Jurkat, Clone E6-1 (cell line): ENCODE data around the gene KCTD16.

Source experiments
- DNase-seq: peaks from one replicate; pipeline ENCODE4 v3.0.0-alpha.2; 2011; ENCODE audit warnings: low read depth, low spot score
- H3K4me3 ChIP-seq: 2 replicates; pipeline ENCODE4 v1.5.1; 2011; ENCODE audit warnings: mild to moderate bottlenecking, low read length, control low read depth, moderate library complexity

KCTD16 gene

DNA sequence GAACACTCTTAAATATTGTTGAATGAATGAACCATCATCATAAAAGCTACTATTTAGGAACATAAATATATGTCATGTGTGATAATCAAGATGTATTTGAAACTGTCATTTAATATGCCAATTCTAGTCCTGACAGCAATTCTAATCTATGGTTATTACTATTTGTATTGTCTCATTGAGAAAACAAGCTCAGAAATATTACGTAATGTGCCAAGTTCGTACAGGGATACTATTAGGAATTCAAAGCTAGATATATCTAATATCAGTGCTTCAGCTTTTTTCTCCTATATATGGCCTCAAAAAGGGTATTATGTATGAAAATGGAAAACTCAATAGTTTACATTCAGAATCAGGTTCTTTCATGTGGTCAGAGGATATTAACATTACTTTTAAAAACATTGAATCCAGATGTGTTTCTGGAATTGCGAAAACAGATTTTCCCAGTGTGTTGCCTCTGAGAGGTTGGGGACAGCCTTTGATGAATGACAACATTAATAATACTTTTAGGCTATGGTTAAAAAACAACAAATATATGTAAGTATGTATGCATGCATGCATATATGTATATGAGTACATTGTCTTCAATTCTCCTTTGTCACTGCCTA, 95.1 kb downstream of the KCTD16 start:
- no peak overlapping the region for H3K4me3 ChIP-seq
- DNase-seq, result no peak

DNA sequence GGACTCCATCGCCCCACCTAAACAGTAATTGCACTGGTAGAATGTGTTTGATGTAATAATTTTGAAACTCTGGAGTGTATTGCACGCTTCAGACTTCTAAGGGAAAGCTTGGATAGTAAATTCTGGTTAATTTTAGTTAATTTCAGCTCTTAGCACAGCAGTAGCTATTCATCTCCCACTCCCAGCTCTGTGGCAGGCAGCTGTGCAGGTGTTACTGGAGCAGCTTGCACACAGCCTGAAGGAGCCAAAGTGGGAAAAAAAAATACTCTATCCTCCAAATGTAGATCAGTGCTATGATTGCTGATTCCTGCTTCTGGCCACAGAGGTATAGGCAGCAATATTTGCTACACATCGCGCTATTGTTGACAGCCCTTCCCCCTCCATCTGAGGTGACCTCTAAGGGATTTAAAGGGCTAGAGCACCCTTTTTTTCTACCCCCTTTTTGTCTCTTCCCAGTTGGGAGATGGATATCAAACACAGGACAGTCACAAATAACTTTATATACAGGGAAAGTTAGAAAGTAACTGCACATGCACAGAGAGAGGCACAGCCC, 97.4 kb downstream of the KCTD16 start:
- no peak for DNase-seq
- no peak overlapping the region for H3K4me3 ChIP-seq

DNA sequence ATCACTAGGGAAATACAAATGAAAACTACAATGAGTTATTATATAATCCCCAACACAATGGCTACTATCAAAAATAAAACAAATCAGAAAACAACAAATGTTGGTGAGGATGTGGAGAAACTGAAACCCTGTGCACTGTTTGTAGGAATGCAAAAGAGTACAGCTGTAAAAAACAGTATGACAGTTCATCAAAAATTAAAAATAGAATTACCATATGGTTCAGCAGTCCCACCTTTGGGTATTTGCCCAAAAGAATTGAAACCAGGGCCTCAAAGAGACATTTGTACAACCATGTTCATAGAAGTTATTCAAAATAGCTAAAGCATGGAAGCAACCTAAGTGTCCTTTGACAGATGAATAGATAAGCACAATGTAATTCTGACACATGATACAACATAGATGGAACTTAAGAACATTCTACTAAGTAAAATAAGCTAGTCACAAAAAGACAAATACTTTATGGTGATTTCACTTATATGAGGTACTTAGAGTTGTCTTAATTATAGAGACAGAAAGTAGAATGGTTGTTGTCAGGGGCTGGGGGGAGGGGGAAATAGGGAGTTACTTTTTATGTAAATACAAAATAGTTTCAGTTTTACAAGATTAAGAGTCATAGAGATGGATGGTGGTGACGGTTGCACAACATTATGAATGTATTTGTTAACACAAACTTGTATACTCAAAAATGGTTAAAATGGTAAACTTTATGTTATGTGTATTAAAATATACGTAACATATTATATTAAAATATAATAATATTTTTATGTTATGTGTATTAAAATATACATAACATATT, 102.8 kb downstream of the KCTD16 start:
- no peak overlapping the region for H3K4me3 ChIP-seq
- no peak for DNase-seq

DNA sequence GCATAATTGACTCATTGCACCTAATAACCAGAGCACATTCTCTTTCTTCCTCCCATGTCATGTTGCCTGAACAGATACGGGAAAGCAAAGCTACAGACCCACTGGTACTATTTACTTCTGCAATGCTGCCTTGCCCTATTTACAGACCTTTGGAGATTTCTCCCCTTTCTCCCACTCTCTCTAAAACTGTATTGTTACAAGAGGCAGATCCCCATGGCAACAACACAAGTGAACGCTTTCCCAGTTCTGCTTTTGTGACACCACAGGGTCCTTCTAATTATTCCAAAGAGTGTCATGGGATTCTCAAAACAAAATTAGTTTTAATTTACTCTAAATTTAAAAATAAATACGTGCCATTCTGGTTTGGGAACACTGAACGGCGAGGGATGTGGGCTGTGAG, 104.7 kb downstream of the KCTD16 start:
- H3K4me3 ChIP-seq, result no peak overlapping the region
- DNase-seq, result no peak

DNA sequence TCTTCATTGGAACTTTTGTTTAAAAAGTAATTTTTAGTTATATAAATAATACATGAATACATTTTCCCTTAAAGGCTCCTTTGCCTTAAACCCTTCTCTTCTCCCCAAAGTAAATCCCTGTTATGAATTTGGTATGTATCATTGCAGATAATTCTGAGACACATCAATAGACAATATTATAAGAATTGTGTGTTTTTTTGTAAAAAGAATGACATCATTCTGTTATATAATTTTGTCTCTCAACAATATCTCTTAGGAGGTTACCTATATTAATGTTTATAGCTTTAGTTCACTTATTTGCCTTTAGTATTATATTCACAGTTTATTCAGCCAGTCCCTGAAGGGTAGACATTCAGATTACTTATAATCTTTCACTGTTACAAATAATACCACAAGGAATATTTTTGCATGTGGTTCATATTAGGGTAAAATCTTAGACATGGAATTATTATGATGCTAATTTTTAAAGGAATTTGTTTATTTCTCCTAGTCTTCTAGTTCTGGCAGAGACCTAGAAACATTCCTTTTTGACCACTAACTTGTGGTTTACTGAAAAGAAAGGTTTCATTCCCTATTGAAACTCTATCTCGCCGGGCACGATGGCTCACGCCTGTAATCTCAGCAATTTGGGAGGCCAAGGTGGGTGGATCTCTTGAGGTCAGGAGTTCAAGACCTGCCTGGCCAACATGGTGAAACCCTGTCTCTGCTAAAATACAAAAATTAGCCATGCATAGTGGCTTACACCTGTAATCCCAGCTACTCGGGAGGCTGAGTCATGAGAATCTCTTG, 105.6 kb downstream of the KCTD16 start:
- no peak overlapping the region for H3K4me3 ChIP-seq
- DNase-seq, result no peak

DNA sequence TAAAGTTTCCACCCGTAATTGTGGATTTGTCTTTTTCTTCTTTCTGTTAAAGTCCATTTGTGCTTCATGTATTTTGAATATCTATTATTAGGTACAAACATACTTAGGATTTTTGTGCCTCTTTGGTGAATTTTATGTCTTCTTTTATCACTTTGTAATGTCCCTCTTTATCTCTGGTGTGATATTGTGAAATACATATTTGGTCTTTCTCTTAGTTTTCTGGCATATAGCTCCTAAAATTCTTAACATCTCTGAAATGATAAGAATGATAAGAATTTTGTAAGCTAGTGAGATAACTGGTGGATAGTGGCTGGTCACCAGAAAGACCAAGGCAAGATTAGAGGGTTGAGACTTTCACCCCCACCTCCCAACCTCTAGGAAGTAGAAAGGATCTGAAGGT, 111.1 kb downstream of the KCTD16 start:
- no peak for DNase-seq

DNA sequence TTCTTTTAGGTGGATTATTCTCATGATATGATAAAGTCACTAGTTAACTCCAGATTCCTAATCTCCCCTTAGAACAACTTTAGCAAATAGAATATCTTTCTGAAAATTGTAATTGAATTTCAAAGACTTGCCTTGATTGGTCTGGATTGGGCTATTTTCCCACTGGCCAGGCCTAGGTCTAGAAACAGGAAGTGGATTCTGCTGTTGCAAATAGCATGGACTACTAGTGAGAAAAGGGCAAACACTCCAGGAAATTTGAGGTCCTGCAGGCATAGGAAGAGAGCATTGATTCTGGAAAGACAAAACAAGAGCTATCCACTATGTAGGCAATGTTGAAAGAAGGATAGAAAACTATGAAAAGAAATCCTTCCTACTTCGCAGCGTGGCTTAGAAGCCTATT, 113.4 kb downstream of the KCTD16 start:
- H3K4me3 ChIP-seq, result no peak overlapping the region
- no peak for DNase-seq

More for the DNA sequence above, 111.1 kb downstream of the KCTD16 start:
- no peak overlapping the region for H3K4me3 ChIP-seq

DNA sequence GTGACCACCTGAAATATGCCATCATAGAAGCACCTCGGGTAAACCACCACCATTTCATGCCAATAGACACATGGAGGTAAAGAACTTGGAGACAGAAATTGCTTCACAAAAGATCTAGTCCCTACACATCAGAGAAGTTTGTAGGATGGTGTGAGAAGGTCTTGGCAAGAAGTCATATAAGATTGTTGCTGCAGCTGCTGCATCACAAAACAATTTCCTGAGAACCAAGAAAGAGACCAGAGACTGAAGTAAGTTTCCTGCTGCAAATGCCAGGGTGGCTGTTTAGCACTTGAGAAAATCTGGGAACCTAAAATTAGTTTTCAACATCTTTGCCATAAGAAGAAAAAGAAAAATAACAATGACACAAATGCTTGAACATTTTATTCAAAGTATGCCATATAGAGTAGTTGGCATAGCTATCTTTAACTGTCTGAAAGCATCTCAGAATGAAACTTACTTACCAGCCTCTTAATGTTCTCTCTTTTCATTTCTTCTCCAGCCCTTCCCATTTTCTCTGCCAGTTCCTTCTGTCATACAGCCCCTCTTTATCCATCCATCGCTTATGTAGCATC, 114.3 kb downstream of the KCTD16 start:
- no peak for DNase-seq

DNA sequence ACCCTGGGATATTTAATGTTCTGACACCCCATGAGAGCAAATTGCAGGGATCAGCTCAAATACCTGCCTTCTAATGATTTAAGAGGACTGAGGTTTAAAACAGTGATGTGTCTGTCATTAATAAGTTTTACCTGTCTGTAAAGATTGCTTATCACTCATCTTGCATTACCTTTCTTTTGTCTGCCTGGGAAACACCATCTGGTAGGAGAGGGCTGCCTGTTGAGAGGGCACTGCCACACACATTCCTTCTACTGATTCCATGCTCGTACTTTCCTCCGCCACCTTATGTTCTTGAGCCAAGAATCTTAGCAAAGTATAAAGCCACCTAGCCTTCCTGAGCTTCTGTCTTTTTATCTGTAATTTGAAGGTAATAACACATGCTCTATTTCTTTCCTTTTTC, 118.6 kb downstream of the KCTD16 start:
- DNase-seq, result no peak
- no peak overlapping the region for H3K4me3 ChIP-seq

More for the DNA sequence above, 114.3 kb downstream of the KCTD16 start:
- H3K4me3 ChIP-seq, result no peak overlapping the region

DNA sequence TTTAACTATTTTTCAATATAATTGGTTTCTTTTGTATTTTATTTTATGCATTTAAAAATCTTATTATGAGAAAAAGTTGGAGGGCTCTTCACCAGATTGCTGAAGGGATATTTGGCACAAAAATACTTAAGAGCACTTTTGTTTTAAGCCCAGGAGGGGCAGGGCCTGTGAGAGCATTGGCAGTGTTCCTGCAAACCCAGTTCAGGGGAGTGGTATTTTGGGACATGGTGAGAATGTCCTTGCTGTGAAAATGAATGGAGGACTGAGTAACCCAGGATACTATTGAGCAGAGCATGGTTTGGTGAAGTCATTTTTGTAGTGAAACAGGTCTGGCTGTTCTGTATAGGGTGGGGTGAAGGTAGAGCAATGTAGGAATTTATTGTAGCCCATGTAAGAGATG, 121.4 kb downstream of the KCTD16 start:
- no peak for DNase-seq

DNA sequence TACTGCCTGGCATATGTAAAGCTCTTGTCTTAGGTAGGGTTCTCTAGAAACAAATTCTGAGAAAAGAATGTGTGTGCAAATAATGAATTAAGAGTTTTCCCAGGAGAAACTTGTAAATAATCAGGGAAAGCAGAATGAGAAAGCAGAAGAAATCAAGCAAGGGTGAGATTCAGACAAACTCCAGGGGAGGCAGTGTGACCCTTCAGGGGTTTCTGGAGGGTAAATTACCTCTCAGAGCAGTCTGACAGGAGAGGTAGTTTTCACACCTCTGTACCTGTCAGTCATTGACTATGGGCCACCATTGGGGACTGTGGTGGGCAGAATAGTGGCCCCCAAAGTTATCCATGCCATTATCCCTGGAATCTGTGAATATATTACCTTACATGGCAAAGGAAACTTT, 124.6 kb downstream of the KCTD16 start:
- no peak overlapping the region for H3K4me3 ChIP-seq
- DNase-seq, result no peak

More for the DNA sequence above, 121.4 kb downstream of the KCTD16 start:
- no peak overlapping the region for H3K4me3 ChIP-seq

DNA sequence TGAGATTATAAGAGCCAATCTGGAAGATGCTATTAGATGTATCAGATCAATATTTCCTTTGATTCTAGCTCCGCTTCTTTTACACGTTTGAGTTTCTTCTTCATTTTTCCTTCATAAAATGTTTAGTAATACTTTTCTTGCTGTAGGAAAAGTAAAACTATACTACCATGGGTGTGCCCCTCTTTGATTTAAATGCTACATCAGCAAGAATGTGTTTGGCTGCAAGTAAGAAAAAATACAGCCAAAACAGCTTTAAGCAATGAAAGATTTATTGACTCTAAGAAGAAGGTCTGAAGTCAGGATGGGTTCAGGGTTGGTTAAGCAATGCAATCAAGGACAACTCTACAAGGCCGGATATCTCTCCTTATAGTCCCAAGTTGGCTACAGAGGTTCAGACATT, 126.4 kb downstream of the KCTD16 start:
- no peak for DNase-seq
- H3K4me3 ChIP-seq, result no peak overlapping the region

DNA sequence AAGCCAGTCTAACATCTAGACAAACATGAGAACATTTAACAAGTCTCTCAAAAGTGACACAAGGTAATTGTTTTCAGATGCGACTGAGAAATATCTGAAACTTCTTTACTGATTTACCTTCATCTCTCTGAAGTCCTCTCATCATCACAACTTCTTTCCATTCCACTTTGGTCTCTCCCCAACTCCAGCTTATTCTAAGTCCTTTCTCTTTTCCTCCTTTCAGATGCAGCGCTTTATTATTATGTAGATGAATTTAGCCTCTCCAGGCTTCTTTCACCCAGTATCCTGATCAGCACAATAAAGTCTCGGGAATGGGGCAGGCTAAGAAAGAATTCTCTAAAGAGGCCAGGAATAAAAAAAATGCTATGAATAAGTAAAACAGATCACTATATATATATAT, 128.0 kb downstream of the KCTD16 start:
- DNase-seq, result no peak
- no peak overlapping the region for H3K4me3 ChIP-seq

DNA sequence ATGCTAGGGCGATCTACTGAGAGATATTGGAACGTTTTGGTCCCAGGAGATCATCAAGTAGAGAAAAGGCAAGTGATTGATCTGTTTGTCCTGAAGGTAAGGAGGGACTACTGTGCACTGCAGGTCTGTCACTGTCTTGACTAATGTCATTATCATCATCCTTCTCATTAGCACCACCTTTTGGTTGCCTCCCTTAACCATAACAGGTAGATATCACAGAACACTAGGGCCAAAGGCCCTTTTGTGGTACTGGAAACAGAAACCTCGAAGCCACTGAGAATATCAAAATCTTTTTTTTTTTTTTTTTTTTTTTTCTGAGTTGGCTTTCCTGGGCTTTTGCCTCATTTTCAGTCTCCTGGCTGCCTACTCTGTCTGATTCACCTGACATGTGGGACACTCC, 134.0 kb downstream of the KCTD16 start:
- H3K4me3 ChIP-seq, result no peak overlapping the region
- DNase-seq, result no peak

DNA sequence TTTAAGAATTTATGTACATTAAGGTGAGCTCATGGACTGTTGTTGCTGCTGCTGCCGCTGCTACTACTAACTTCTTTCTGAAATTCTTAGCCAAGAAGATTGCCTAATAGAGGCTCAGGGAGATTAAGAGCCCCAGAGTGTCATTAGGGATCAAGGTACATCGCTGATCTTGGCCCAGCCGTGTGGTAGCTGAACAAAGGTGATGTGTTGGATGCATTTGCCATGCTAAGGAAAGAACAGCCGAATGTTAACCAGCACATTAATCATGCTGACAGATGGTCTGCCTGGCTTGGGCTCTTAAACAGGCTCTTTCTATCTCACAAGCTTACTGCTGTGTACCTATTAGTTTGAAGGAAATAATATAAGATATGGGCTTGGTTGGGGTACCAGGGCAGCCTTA, 137.1 kb downstream of the KCTD16 start:
- DNase-seq, result no peak
- no peak overlapping the region for H3K4me3 ChIP-seq

DNA sequence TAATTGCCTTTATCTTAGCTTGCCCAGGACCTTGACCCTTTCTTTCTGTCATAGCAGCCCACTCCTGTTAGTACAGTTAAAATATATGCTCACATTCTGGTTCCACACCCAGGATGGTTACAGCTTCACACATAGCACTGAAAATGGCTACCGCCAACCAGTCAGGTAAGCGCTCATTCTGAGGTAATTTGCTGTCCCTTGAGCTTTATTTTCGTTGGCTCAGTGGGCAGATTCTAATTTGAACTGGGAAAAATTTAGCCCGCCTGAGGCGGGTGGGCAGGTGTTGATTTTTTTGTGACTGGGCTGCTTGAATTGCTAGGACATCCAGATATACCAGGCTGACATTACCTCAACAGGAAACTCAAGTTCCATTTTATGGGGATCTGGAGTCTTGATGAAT, 137.5 kb downstream of the KCTD16 start:
- DNase-seq, result no peak
- H3K4me3 ChIP-seq, result no peak overlapping the region

DNA sequence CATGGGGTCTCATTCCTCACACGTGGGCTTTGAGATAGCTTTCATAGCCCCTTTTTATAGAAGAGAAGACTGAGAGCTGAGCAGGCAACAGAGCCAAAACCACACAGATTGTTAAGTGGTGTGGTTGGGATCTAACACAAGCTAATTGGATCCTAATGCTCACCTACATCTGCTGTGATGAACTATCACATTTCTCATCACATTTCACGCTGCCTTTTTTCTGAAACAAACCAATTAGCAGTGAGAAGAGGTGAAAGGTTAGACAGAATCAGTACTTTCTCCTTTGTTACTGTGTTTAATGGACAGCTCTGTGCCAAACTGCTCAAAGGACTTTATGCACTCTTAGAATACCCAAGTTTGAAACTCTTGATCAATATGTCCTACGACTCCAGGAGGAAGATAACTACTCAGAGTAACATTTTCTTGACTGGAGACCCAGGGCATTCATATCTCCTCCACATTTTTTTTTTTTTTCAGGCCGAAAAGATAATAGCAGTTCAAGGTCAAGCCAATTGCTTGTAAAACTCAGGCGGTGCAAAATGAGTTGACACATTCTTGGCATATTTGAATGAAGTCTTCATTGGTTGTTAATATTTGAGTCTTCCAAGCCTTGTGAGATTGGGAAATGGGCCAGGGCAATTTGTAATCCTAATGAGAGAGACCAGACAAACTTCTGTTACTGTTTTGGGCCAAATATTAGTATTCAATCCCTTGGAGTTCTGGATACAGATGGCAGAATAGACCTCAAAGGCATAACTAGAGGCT, 138.4 kb downstream of the KCTD16 start:
- H3K4me3 ChIP-seq, result no peak overlapping the region
- no peak for DNase-seq

DNA sequence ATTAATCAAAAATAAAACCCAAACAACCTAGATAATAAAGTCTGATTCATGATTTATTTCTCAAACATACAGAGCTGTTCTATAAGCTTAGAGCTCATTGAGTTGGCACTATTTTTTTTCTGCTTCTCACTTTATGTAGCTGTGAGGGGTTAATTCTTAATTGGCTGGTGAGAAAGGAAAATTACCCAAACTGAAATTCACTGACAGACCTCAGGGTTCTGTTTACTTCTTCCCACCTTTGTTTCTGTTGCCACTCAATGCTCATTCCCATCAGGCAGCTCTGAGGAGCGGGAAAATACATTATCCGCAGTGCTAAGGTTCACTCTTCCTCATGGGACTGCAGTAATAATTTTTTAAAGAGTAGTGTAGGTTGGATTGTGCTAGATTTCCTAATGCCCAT, 139.9 kb downstream of the KCTD16 start:
- DNase-seq, result no peak
- H3K4me3 ChIP-seq, result no peak overlapping the region

DNA sequence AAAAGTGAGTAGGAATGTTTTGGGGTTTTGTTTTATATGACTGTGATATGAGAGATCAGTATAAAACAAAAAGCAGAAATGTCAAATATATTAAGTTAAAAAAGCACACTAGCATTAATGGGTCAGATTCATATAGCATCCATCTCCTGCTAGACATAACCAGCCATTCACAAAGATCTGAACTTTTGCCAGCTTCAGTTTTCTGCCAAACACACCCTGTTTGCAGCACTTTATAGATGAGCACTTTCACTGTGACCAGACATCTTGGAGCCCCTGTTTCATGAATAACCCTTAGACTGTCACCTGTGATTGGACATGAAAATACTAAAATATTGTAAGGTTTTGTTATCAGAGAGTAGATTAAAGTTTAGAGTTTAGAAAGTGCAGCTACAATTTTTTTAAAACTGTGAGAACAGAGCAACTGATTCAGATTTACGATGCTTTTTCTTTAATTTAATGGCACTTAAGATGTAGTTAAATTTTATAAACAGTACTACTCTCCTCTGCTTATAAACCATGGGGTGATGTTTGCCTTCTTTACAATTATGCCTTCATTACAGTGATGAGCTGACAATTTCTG, 142.6 kb downstream of the KCTD16 start:
- no peak overlapping the region for H3K4me3 ChIP-seq
- no peak for DNase-seq
